ENCODE results near the gene FGD3. TPM values are rescaled to one million over a fixed set of nuclear protein-coding genes. Genes with fewer than 3 reads are reported as not detected.
A peak's percentile ranks its signal among the peaks of the same experiment; 100 is the strongest.

The FGD3 gene
- total RNA-seq, 1 donor from 2014 or later: 0.09 TPM

DNA sequence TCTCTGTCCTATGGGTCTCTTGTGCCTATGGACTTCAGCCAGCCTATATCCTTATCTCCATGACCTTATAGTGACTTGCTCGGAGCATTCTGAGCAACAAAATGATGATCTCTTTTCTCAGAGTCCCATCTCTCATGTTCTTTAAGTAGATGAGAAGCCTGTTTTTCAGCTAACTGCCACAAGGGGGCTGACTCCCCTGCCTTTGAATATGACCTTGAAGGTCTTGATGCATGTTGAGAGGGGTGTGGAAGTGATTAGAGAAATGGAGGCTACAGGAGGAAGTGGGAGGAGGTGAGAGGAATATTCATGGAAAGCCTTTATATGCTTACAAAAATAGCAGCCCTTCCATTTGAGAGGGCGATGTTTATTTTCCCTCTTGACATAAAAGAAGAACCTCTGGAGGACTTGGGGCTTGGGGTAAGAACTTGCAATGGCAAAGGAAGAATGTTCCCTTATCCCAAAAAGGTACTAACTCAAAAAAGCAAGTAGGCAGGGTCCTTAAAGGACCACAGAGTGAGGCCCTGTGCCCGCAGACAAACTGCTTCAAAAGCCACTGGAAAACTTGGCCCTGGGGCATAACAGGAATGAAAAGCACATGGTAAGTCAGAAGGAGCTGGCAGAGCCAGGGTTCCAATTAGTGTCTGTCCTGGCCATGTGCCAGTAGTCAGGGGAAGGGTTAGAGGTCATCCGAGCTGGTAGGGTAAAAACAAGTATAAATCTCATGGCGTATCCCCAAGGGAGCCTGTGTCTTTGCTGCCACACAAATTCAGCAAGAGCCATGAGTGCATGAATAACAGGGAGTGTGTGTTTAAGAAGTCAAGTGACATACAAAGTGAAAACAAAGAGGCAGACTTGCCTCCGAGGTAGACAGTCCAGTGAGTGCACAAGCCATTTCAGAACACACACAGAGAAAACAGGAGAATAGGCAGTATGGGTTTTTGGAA lies 39.1 kb downstream of the FGD3 start:
- H3K4me1 Mint-ChIP-seq (ENCODE audit: low read depth, unreplicated experiment): no peaks in the 10 kb centered on the region
- no peak overlapping the region for H3K4me3 ChIP-seq (ENCODE audit: insufficient read depth, low read depth, low read length)
- no peak overlapping the region for H3K4me3 Mint-ChIP-seq (ENCODE audit: unreplicated experiment)

GRCh38 chr9:92988215-92988768 lies 41.0 kb downstream of the FGD3 start:
- Mint-ChIP-seq H3K36me3 (ENCODE audit: low read depth, unreplicated experiment) (peaks cover 2% of the 10 kb centered on the region), H3K9me3 (ENCODE audit: unreplicated experiment) (peaks cover 20% of the 10 kb centered on the region), H3K4me3 (ENCODE audit: unreplicated experiment) (no peak overlapping the region), H3K27ac (ENCODE audit: unreplicated experiment) (no peak overlapping the region), H3K27me3 (ENCODE audit: low read depth, unreplicated experiment) (no peaks in the 10 kb centered on the region), H3K4me1 (ENCODE audit: low read depth, unreplicated experiment) (peaks cover 3% of the 10 kb centered on the region)
- peaks cover 7% of the 10 kb centered on the region for H3K9me3 ChIP-seq (ENCODE audit: insufficient read depth, low read depth, low read length)
- H3K4me2 ChIP-seq (ENCODE audit: low read length): no peak overlapping the region
- no peak for TF ChIP-seq EZH2 (IDR thresholded peaks at IDR 0.05; ENCODE audit: insufficient read depth, low read length)
- TF ChIP-seq, protein P1, sequence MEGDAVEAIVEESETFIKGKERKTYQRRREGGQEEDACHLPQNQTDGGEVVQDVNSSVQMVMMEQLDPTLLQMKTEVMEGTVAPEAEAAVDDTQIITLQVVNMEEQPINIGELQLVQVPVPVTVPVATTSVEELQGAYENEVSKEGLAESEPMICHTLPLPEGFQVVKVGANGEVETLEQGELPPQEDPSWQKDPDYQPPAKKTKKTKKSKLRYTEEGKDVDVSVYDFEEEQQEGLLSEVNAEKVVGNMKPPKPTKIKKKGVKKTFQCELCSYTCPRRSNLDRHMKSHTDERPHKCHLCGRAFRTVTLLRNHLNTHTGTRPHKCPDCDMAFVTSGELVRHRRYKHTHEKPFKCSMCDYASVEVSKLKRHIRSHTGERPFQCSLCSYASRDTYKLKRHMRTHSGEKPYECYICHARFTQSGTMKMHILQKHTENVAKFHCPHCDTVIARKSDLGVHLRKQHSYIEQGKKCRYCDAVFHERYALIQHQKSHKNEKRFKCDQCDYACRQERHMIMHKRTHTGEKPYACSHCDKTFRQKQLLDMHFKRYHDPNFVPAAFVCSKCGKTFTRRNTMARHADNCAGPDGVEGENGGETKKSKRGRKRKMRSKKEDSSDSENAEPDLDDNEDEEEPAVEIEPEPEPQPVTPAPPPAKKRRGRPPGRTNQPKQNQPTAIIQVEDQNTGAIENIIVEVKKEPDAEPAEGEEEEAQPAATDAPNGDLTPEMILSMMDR (IDR thresholded peaks at IDR 0.05; ENCODE audit: insufficient read depth, low read depth, low read length): no peak
- no peak overlapping the region for H2AFZ ChIP-seq (ENCODE audit: low read depth, low read length)
- no peaks in the 10 kb centered on the region for H3K79me2 ChIP-seq (ENCODE audit: insufficient read depth, low read length)
- no peak for DNase-seq (ENCODE audit: low read depth)
- no peaks in the 10 kb centered on the region for H4K20me1 ChIP-seq (ENCODE audit: insufficient read depth, low read length)
- no peak overlapping the region for H3K27ac ChIP-seq (ENCODE audit: low read depth, low read length)
- no peaks in the 10 kb centered on the region for H3K36me3 ChIP-seq (ENCODE audit: insufficient read depth, low read length)
- no peak overlapping the region for H3K4me3 ChIP-seq (ENCODE audit: insufficient read depth, low read depth, low read length)
- H3K4me1 ChIP-seq (ENCODE audit: insufficient read depth, low read length): no peaks in the 10 kb centered on the region
- H3K9ac ChIP-seq (ENCODE audit: low read length): no peak overlapping the region
- FAIRE-seq: no peak
- no peaks in the 10 kb centered on the region for H3K27me3 ChIP-seq (ENCODE audit: insufficient read depth, low read length)

More for the DNA sequence above, 39.1 kb downstream of the FGD3 start:
- no peak overlapping the region for H3K4me2 ChIP-seq (ENCODE audit: low read length)
- no peak overlapping the region for H3K27ac Mint-ChIP-seq (ENCODE audit: unreplicated experiment)
- H3K36me3 Mint-ChIP-seq (ENCODE audit: low read depth, unreplicated experiment): peaks cover 2% of the 10 kb centered on the region
- no peak overlapping the region for H3K9ac ChIP-seq (ENCODE audit: low read length)
- no peak for FAIRE-seq
- no peaks in the 10 kb centered on the region for H4K20me1 ChIP-seq (ENCODE audit: insufficient read depth, low read length)
- TF ChIP-seq, protein P1 (IDR thresholded peaks at IDR 0.05; ENCODE audit: insufficient read depth, low read depth, low read length): peak; percentile 24
- TF ChIP-seq EZH2 (IDR thresholded peaks at IDR 0.05; ENCODE audit: insufficient read depth, low read length): no peak
- no peak overlapping the region for H3K27ac ChIP-seq (ENCODE audit: low read depth, low read length)
- no peak overlapping the region for H2AFZ ChIP-seq (ENCODE audit: low read depth, low read length)
- no peaks in the 10 kb centered on the region for H3K36me3 ChIP-seq (ENCODE audit: insufficient read depth, low read length)
- no peaks in the 10 kb centered on the region for H3K27me3 Mint-ChIP-seq (ENCODE audit: low read depth, unreplicated experiment)
- H3K4me1 ChIP-seq (ENCODE audit: insufficient read depth, low read length): no peaks in the 10 kb centered on the region
- no peaks in the 10 kb centered on the region for H3K79me2 ChIP-seq (ENCODE audit: insufficient read depth, low read length)
- no peak for DNase-seq (ENCODE audit: low read depth)
- H3K9me3 ChIP-seq (ENCODE audit: insufficient read depth, low read depth, low read length): peaks cover 7% of the 10 kb centered on the region
- no peaks in the 10 kb centered on the region for H3K27me3 ChIP-seq (ENCODE audit: insufficient read depth, low read length)
- peaks cover 22% of the 10 kb centered on the region for H3K9me3 Mint-ChIP-seq (ENCODE audit: unreplicated experiment)

Data from astrocyte (in vitro differentiated cells and primary cell).